Activated naive CD8-positive, alpha-beta T cell treated with anti-CD3 and anti-CD28 coated beads, Interleukin-2, amount 50 U/mL, for 16 hours (primary cell): ENCODE results near the gene RAP1A.

Experiments
- DNase-seq: peaks from one replicate; pipeline ENCODE4 v3.0.0-alpha.2; 2020; ENCODE audit warnings: low read depth, low spot score

Gene RAP1A

DNA sequence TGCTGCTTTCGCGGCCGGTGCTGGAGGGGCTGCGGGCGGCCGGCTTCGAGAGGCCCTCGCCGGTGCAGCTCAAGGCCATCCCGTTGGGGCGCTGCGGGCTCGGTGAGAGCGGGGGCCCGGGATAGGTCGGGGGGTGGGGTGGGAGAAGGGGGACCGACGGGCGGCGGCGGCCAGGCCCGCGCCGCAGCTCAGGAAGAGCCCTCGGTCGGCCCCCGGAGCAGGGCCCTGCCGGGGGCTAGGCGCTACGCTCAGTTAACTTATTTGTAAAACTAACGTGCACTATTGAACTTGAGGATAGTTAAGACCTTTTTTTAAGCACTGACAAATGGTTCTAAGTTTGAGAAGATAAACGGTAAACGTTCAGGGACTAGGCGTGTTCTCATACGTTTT lies 136.5 kb downstream of the RAP1A start:
- DNase-seq = no peak

DNA sequence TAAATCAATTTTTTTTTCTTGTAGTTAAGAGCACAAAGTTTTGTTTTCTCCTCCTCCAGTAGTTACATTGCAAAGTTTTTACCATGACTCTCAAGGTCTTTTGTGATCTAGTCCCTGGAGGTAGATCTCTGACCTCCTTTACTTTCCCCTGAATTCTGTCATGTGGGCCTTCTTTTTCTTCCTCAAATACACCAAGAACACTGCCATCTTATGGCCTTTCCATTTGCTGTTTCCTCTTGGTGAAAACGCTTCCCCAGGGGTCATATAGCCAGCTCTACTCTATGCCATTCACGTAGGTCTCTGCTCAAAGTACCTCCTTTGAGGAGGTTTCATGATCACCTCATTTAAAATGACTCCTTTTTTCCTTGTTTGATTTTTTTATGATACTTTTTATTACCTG lies 138.8 kb downstream of the RAP1A start:
- DNase-seq = no peak

GRCh38 chr1:111761717-111762116 lies 142.1 kb downstream of the RAP1A start:
- DNase-seq = no peak

GRCh38 chr1:111762332-111762731 lies 142.7 kb downstream of the RAP1A start:
- no peak for DNase-seq
